HG03095 (cell line): ENCODE data around the gene SIK3.

Source experiments
- ATAC-seq: cut with Tn5 transposase; IDR thresholded peaks from one replicate; pipeline ENCODE4 v1.9.1; 2021; ENCODE audit warnings: moderate library complexity; ENCODE audit not compliant: unreplicated experiment

SIK3 gene

GRCh38 chr11:116830184-116830912, 267.9 kb downstream of the SIK3 start:
- ATAC-seq, result no peak

- ATAC-seq, result no peak
Observed at GRCh38 chr11:116829525-116830183, 268.6 kb downstream of the SIK3 start, which contains the start of gene APOC3. Gene APOC3 (plus strand): TSS chr11:116829907. CDS start chr11:116830583, 676 bp downstream.

- no peak for ATAC-seq
Observed at GRCh38 chr11:116828632-116829524, 269.4 kb downstream of the SIK3 start.

- ATAC-seq, result no peak
Observed at GRCh38 chr11:116827461-116827860, 270.8 kb downstream of the SIK3 start.

- ATAC-seq, result no peak
Observed at GRCh38 chr11:116826751-116827431, 271.3 kb downstream of the SIK3 start.

- no peak for ATAC-seq
Observed at GRCh38 chr11:116825854-116826750, 272.1 kb downstream of the SIK3 start.

- ATAC-seq, result no peak
Observed at GRCh38 chr11:116825434-116825833, 272.8 kb downstream of the SIK3 start.

GRCh38 chr11:116823031-116823843, 275.0 kb downstream of the SIK3 start, which contains the start of gene APOA4:
Gene APOA4 (minus strand): TSS chr11:116823304. CDS start chr11:116823191, 113 bp downstream.
- ATAC-seq, result no peak

- no peak for ATAC-seq
Observed at GRCh38 chr11:116822575-116822974, 275.7 kb downstream of the SIK3 start.

GRCh38 chr11:116821050-116821918, 276.9 kb downstream of the SIK3 start:
- ATAC-seq, result no peak

- ATAC-seq, result no peak
Observed at GRCh38 chr11:116819049-116819448, 279.2 kb downstream of the SIK3 start.

- no peak for ATAC-seq
Observed at GRCh38 chr11:116814502-116814901, 283.7 kb downstream of the SIK3 start.

- ATAC-seq, result no peak
Observed at GRCh38 chr11:116813781-116814471, 284.3 kb downstream of the SIK3 start.

- ATAC-seq, result no peak
Observed at GRCh38 chr11:116813170-116813569, 285.1 kb downstream of the SIK3 start.

- ATAC-seq, result no peak
Observed at GRCh38 chr11:116812109-116812508, 286.1 kb downstream of the SIK3 start.

GRCh38 chr11:116811194-116811593, 287.0 kb downstream of the SIK3 start:
- no peak for ATAC-seq
